Mammary epithelial cell (primary cell): Measurements from ENCODE around the gene RP9.

ENCODE experiments used
- EZH2 ChIP-seq: IDR thresholded peaks from 2 replicates; pipeline ENCODE4 v1.6.1; 2012; ENCODE audit warnings: low read length, inconsistent platforms, borderline replicate concordance
- TF ChIP-seq, protein P1 (sequence below), 2 donors: IDR thresholded peaks in 1 of 2; conservative IDR thresholded peaks in 1 of 2; 2 replicates each; pipeline ENCODE4 v1.5.1; 2011 to 2012; ENCODE audit warnings: inconsistent platforms in 2 of 2, low read length in 2 of 2, mild to moderate bottlenecking in 2 of 2, control low read depth in 1 of 2, low read depth in 1 of 2; ENCODE audit not compliant: insufficient read depth in 1 of 2; ENCODE audit errors: extremely low read depth in 1 of 2

DNA sequence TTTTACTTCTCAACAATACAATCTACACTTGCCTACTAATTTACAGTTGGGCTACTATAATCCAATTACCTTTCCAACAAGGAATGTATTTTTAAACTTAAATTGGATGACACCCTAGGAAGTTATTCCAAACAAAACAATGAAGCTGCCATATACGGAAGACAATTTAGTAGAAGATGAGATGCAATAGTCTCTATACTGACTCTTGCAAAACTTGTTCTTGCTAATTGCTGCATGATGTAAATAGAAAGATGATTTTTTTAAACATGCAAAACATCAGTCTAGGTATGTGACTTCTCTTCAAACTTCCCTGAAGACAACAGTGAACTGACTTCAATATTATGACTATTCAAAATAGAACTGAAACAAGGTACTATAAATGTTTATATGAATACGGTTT lies 64.2 kb downstream of the RP9 start:
- TF ChIP-seq, protein P1, sequence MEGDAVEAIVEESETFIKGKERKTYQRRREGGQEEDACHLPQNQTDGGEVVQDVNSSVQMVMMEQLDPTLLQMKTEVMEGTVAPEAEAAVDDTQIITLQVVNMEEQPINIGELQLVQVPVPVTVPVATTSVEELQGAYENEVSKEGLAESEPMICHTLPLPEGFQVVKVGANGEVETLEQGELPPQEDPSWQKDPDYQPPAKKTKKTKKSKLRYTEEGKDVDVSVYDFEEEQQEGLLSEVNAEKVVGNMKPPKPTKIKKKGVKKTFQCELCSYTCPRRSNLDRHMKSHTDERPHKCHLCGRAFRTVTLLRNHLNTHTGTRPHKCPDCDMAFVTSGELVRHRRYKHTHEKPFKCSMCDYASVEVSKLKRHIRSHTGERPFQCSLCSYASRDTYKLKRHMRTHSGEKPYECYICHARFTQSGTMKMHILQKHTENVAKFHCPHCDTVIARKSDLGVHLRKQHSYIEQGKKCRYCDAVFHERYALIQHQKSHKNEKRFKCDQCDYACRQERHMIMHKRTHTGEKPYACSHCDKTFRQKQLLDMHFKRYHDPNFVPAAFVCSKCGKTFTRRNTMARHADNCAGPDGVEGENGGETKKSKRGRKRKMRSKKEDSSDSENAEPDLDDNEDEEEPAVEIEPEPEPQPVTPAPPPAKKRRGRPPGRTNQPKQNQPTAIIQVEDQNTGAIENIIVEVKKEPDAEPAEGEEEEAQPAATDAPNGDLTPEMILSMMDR (conservative IDR thresholded peaks at IDR 0.05 in 1 of 2, IDR thresholded peaks at IDR 0.05 in 1 of 2; ENCODE audit: extremely low read depth in 1 of 2, insufficient read depth in 1 of 2, low read depth in 1 of 2, low read length in 2 of 2), result no peak
- TF ChIP-seq EZH2, result no peak
